Naive thymus-derived CD8-positive, alpha-beta T cell (primary cell): ENCODE measurements around the gene DIPK1B. TPM values are rescaled to one million over a fixed set of nuclear protein-coding genes. Genes with fewer than 3 reads are reported as not detected.
"Not testable (repeated sequence)": the region's sequence is repeated elsewhere in the genome, so short reads cannot be mapped to it uniquely, and the experiment has no call there.

Experiments used
- ATAC-seq, 2 donors: fragments of 150-1000 bp; cut with Tn5 transposase in 1 of 2; sonication (Bioruptor Pico), chemical (Tn5 transposase) in 1 of 2; 1 replicate in 1 of 2; 2 replicates in 1 of 2; pipeline ENCODE4 v1.10.0; 2021; ENCODE audit warnings: mild to moderate bottlenecking in 2 of 2, moderate library complexity in 2 of 2
- POLR2A ChIA-PET: fragments of 350-600 bp; sonication (Branson Sonifier 250); formaldehyde crosslinking; loops from one replicate; lab custom pipeline; 2021; ENCODE audit warnings: antibody characterized with exemption; lab: Charles Lee
- DNase-seq, 10 donors: peaks; one replicate each; pipeline versions ENCODE4 v3.0.0 to v3.0.0-alpha.2; 2020 to 2022
- H3K27ac Mint-ChIP-seq, 10 donors: one replicate each; pipeline ENCODE4 v1.8.0; 2020 to 2022; ENCODE audit warnings: mild to moderate bottlenecking in 10 of 10, mixed read lengths in 10 of 10, moderate library complexity in 4 of 10, inconsistent platforms in 1 of 10
- H3K27me3 Mint-ChIP-seq, 5 donors: one replicate each; pipeline ENCODE4 v1.8.0; 2021 to 2022; ENCODE audit warnings: mixed read lengths in 5 of 5
- H3K36me3 Mint-ChIP-seq, 3 donors: one replicate each; pipeline ENCODE4 v1.8.0; 2020 to 2022; ENCODE audit warnings: mixed read lengths in 3 of 3, mild to moderate bottlenecking in 2 of 3, inconsistent platforms in 1 of 3
- H3K4me1 Mint-ChIP-seq, 4 donors: one replicate each; pipeline ENCODE4 v1.8.0; 2021 to 2022; ENCODE audit warnings: mixed read lengths in 4 of 4
- H3K4me3 Mint-ChIP-seq, 10 donors: one replicate each; pipeline ENCODE4 v1.8.0; 2020 to 2022; ENCODE audit warnings: mild to moderate bottlenecking in 10 of 10, mixed read lengths in 10 of 10, moderate library complexity in 6 of 10, inconsistent platforms in 1 of 10
- H3K9me3 Mint-ChIP-seq, 9 donors: one replicate each; pipeline ENCODE4 v1.8.0; 2020 to 2022; ENCODE audit warnings: mixed read lengths in 9 of 9, mild to moderate bottlenecking in 3 of 9, inconsistent platforms in 1 of 9, moderate library complexity in 1 of 9
- polyA plus RNA-seq, 3 donors: library from polyadenylated mRNA; unstranded; fragments of 300-500 nt; fragmentation: Illumina TruSeq; gene quantifications; one replicate each; pipeline ENCODE4 v1.2.3, GENCODE V29; 2021
- total RNA-seq, 8 experiments: library from RNA in 2 of 8; stranded (reverse) in 2 of 8; gene quantifications; one replicate each; pipeline ENCODE4 v1.2.3 and lab custom pipeline; 2021 to 2026

The DIPK1B gene
- total and polyA plus RNA-seq, 5 experiments from 2014 or later = 0.07 to 1.1 (median 0.58) TPM; not detected in 2

GRCh38 chr9:136710543-136710942 lies 1.8 kb upstream of the DIPK1B start:
- Mint-ChIP-seq H3K9me3 (no peaks in the 10 kb centered on the region), H3K27me3 (peaks cover 2 to 38% (median 26%) of the 10 kb centered on the region in 5 donors), H3K27ac (no peak overlapping the region), H3K4me1 (peaks cover 0 to 11% (median 5%) of the 10 kb centered on the region in 4 donors), H3K36me3 (no peaks in the 10 kb centered on the region), H3K4me3 (peak overlapping the region in 2 of 10 donors; percentile 41 to 55)
- ATAC-seq = no peak
- no peak for DNase-seq
- POLR2A ChIA-PET = interaction anchor here (0.7 kb wide), 1 partner anchor 615 kb away, joined by 6 read pairs; no protein-coding TSS in a partner anchor

- POLR2A ChIA-PET = interaction anchor here (0.7 kb wide), 1 partner anchor 616 kb away, joined by 6 read pairs; no protein-coding TSS in a partner anchor
- peaks cover 2 to 45% (median 30%) of the 10 kb centered on the region in 5 donors for H3K27me3 Mint-ChIP-seq
Observed at GRCh38 chr9:136711219-136711648, 1.1 kb upstream of the DIPK1B start.

GRCh38 chr9:136712690-136713544 lies 545 bp downstream of the DIPK1B start:
- peaks cover 2 to 46% (median 30%) of the 10 kb centered on the region in 5 donors for H3K27me3 Mint-ChIP-seq
- ATAC-seq (peak in 1 of 2 donors; percentile 22), DNase-seq (no peak)
- peaks cover 2 to 14% (median 5%) of the 10 kb centered on the region in 4 donors for H3K4me1 Mint-ChIP-seq
- no peak overlapping the region for H3K27ac Mint-ChIP-seq
- H3K36me3 Mint-ChIP-seq = no peaks in the 10 kb centered on the region
- POLR2A ChIA-PET = interaction anchor here (0.6 to 1.4 kb wide), 4 partner anchors 9 to 358 kb away, joined by 3 to 10 read pairs (median 4); no protein-coding TSS in a partner anchor
- H3K4me3 Mint-ChIP-seq = peak overlapping the region in 3 of 10 donors; percentile 34 to 42 (median 37)
- H3K9me3 Mint-ChIP-seq = no peaks in the 10 kb centered on the region

More at GRCh38 chr9:136711219-136711648, 1.1 kb upstream of the DIPK1B start:
- peak overlapping the region; percentile 47 to 82 (median 74) for H3K4me3 Mint-ChIP-seq
- not testable (repeated sequence) for H3K36me3 Mint-ChIP-seq, H3K27ac Mint-ChIP-seq, H3K9me3 Mint-ChIP-seq, DNase-seq, ATAC-seq
- H3K4me1 Mint-ChIP-seq = peaks cover 2 to 14% (median 5%) of the 10 kb centered on the region in 4 donors

- Mint-ChIP-seq H3K4me1 (peaks cover 4 to 16% (median 8%) of the 10 kb centered on the region in 4 donors), H3K9me3 (no peaks in the 10 kb centered on the region), H3K4me3 (peak overlapping the region in 3 of 10 donors; percentile 5 to 50 (median 37)), H3K36me3 (no peaks in the 10 kb centered on the region), H3K27me3 (peaks cover 2 to 46% (median 30%) of the 10 kb centered on the region in 5 donors), H3K27ac (peak overlapping the region in 1 of 10 donors; percentile 13)
- POLR2A ChIA-PET = interaction anchor here (0.6 to 1.4 kb wide), 5 partner anchors 9 to 357 kb away, joined by 3 to 10 read pairs (median 4); no protein-coding TSS in a partner anchor
- DNase-seq (no peak), ATAC-seq (no peak)
Observed at GRCh38 chr9:136713550-136713949, 1.2 kb downstream of the DIPK1B start.

- Mint-ChIP-seq H3K27me3 (peaks cover 2 to 46% (median 30%) of the 10 kb centered on the region in 5 donors), H3K27ac (no peak overlapping the region), H3K4me1 (peaks cover 4 to 20% (median 12%) of the 10 kb centered on the region in 4 donors), H3K9me3 (no peaks in the 10 kb centered on the region), H3K36me3 (no peaks in the 10 kb centered on the region), H3K4me3 (peak overlapping the region in 2 of 10 donors; percentile 20 to 28)
- POLR2A ChIA-PET = interaction anchor here (1.0 to 1.4 kb wide), 3 partner anchors 8 to 13 kb away, joined by 3 to 10 read pairs (median 4); no protein-coding TSS in a partner anchor
- DNase-seq (no peak), ATAC-seq (no peak)
Observed at GRCh38 chr9:136714096-136714892, 1.9 kb downstream of the DIPK1B start.

- no peak for DNase-seq
- POLR2A ChIA-PET = interaction anchor here (1.2 kb wide), 1 partner anchor 13 kb away, joined by 3 read pairs; no protein-coding TSS in a partner anchor
- Mint-ChIP-seq H3K27me3 (peaks cover 2 to 46% (median 28%) of the 10 kb centered on the region in 5 donors), H3K4me3 (no peak overlapping the region), H3K36me3 (no peaks in the 10 kb centered on the region), H3K9me3 (no peaks in the 10 kb centered on the region), H3K27ac (no peak overlapping the region), H3K4me1 (peaks cover 4 to 22% (median 12%) of the 10 kb centered on the region in 4 donors)
- no peak for ATAC-seq
Observed at GRCh38 chr9:136714893-136715274, 2.5 kb downstream of the DIPK1B start.

GRCh38 chr9:136717399-136717798 lies 5.0 kb downstream of the DIPK1B start:
- Mint-ChIP-seq H3K4me3 (no peak overlapping the region), H3K9me3 (no peaks in the 10 kb centered on the region), H3K27me3 (peaks cover 0 to 25% (median 16%) of the 10 kb centered on the region in 5 donors), H3K27ac (no peak overlapping the region), H3K36me3 (no peaks in the 10 kb centered on the region), H3K4me1 (peaks cover 6 to 24% (median 10%) of the 10 kb centered on the region in 4 donors)
- POLR2A ChIA-PET = interaction anchor here (0.6 kb wide), 1 partner anchor 165 kb away, joined by 3 read pairs; no protein-coding TSS in a partner anchor
- ATAC-seq (no peak), DNase-seq (no peak)

- ATAC-seq (no peak), DNase-seq (no peak)
- Mint-ChIP-seq H3K27ac (no peak overlapping the region), H3K4me1 (peaks cover 6 to 23% (median 12%) of the 10 kb centered on the region in 4 donors), H3K4me3 (peak overlapping the region in 2 of 10 donors; percentile 24 to 29), H3K9me3 (no peaks in the 10 kb centered on the region), H3K36me3 (peaks cover 0 to 3% (median 0%) of the 10 kb centered on the region in 3 donors), H3K27me3 (peaks cover 0 to 18% (median 14%) of the 10 kb centered on the region in 5 donors)
- POLR2A ChIA-PET = interaction anchor here (0.9 to 1.5 kb wide), 2 partner anchors 9 to 16 kb away, joined by 3 to 12 read pairs; no protein-coding TSS in a partner anchor
Observed at GRCh38 chr9:136718345-136719194, 6.2 kb downstream of the DIPK1B start.

- no peaks in the 10 kb centered on the region for H3K9me3 Mint-ChIP-seq
- DNase-seq (peak in 1 of 10 donors; percentile 24), ATAC-seq (peak; percentile 16 to 67)
- peaks cover 10 to 26% (median 19%) of the 10 kb centered on the region in 4 donors for H3K4me1 Mint-ChIP-seq
- peaks cover 0 to 11% (median 7%) of the 10 kb centered on the region in 5 donors for H3K27me3 Mint-ChIP-seq
- peak overlapping the region in 2 of 10 donors; percentile 5 to 29 for H3K4me3 Mint-ChIP-seq
- H3K27ac Mint-ChIP-seq = no peak overlapping the region
- POLR2A ChIA-PET = interaction anchor here (0.9 to 1.5 kb wide), 2 partner anchors 8 to 16 kb away, joined by 3 to 12 read pairs; no protein-coding TSS in a partner anchor
- H3K36me3 Mint-ChIP-seq = peaks cover 0 to 11% (median 4%) of the 10 kb centered on the region in 3 donors
Observed at GRCh38 chr9:136719195-136719880, 7.0 kb downstream of the DIPK1B start.

- Mint-ChIP-seq H3K27ac (no peak overlapping the region), H3K36me3 (peaks cover 0 to 21% (median 9%) of the 10 kb centered on the region in 3 donors), H3K27me3 (peaks cover 0 to 9% (median 4%) of the 10 kb centered on the region in 5 donors), H3K9me3 (no peaks in the 10 kb centered on the region), H3K4me1 (peaks cover 11 to 30% (median 23%) of the 10 kb centered on the region in 4 donors), H3K4me3 (no peak overlapping the region)
- DNase-seq (no peak), ATAC-seq (no peak)
- POLR2A ChIA-PET = no interaction called here
Observed at GRCh38 chr9:136720251-136720897, 8.0 kb downstream of the DIPK1B start.
